ENCODE results near the gene ANKAR.
"Not testable (repeated sequence)": the region's sequence is repeated elsewhere in the genome, so short reads cannot be mapped to it uniquely, and the experiment has no call there.

The ANKAR gene

GRCh38 chr2:189661148-189661956 is 13.1 kb upstream of the ANKAR start, which contains the start of gene ASNSD1:
ASNSD1 (plus strand) TSS chr2:189661459; CDS start chr2:189666133, 4,674 bp downstream.
- no peak within 1 kb of the TSS for H3K4me3 Mint-ChIP-seq
- TF ChIP-seq CTCF (IDR thresholded peaks at IDR 0.05; ENCODE audit: unreplicated experiment in 3 of 3), result peak; percentile 90 to 99 (median 92)
- H3K4me1 Mint-ChIP-seq, result peaks cover 12% of the 10 kb centered on the region
- no peak within 1 kb of the TSS for H3K27ac Mint-ChIP-seq
- no peaks in the 10 kb centered on the region for H3K27me3 Mint-ChIP-seq (ENCODE audit: low read depth)
- H3K9me3 Mint-ChIP-seq, result no peaks in the 10 kb centered on the region
- H3K36me3 Mint-ChIP-seq (ENCODE audit: low read depth), result peaks cover 6% of the 10 kb centered on the region

- no peak overlapping the region for H3K27ac Mint-ChIP-seq
- peaks cover 12% of the 10 kb centered on the region for H3K4me1 Mint-ChIP-seq
- H3K27me3 Mint-ChIP-seq (ENCODE audit: low read depth), result no peaks in the 10 kb centered on the region
- no peak for TF ChIP-seq CTCF (IDR thresholded peaks at IDR 0.05; ENCODE audit: unreplicated experiment in 3 of 3)
- H3K36me3 Mint-ChIP-seq (ENCODE audit: low read depth), result peaks cover 10% of the 10 kb centered on the region
- no peaks in the 10 kb centered on the region for H3K9me3 Mint-ChIP-seq
- no peak overlapping the region for H3K4me3 Mint-ChIP-seq
These were observed 12.5 kb upstream of the ANKAR start for GRCh38 chr2:189661957-189662321.

GRCh38 chr2:189662669-189663226 is 11.7 kb upstream of the ANKAR start:
- H3K4me3 Mint-ChIP-seq, result no peak overlapping the region
- H3K27me3 Mint-ChIP-seq (ENCODE audit: low read depth), result no peaks in the 10 kb centered on the region
- H3K9me3 Mint-ChIP-seq, result no peaks in the 10 kb centered on the region
- H3K36me3 Mint-ChIP-seq (ENCODE audit: low read depth), result peaks cover 18% of the 10 kb centered on the region
- H3K4me1 Mint-ChIP-seq, result peaks cover 12% of the 10 kb centered on the region
- TF ChIP-seq CTCF (IDR thresholded peaks at IDR 0.05; ENCODE audit: unreplicated experiment in 3 of 3), result no peak
- no peak overlapping the region for H3K27ac Mint-ChIP-seq

- Mint-ChIP-seq H3K36me3 (ENCODE audit: low read depth) (peaks cover 22% of the 10 kb centered on the region), H3K4me3 (peak overlapping the region; percentile 70 to 85 (median 81)), H3K4me1 (peaks cover 12% of the 10 kb centered on the region), H3K27ac (peak overlapping the region in 2 of 3 experiments; percentile 13 to 24)
- H3K9me3 Mint-ChIP-seq; H3K27me3 Mint-ChIP-seq (ENCODE audit: low read depth): not testable (repeated sequence)
These were observed 11.2 kb upstream of the ANKAR start for GRCh38 chr2:189663319-189663718.

- no peak for TF ChIP-seq CTCF (IDR thresholded peaks at IDR 0.05; ENCODE audit: unreplicated experiment in 3 of 3)
- H3K4me1 Mint-ChIP-seq, result peaks cover 14% of the 10 kb centered on the region
- no peak overlapping the region for H3K4me3 Mint-ChIP-seq
- H3K36me3 Mint-ChIP-seq (ENCODE audit: low read depth), result peaks cover 47% of the 10 kb centered on the region
- H3K27ac Mint-ChIP-seq, result no peak overlapping the region
- no peaks in the 10 kb centered on the region for H3K9me3 Mint-ChIP-seq
- no peaks in the 10 kb centered on the region for H3K27me3 Mint-ChIP-seq (ENCODE audit: low read depth)
These were observed 4.6 kb upstream of the ANKAR start for GRCh38 chr2:189669913-189670312.

- Mint-ChIP-seq H3K4me3 (peak overlapping the region; percentile 71 to 91 (median 78)), H3K4me1 (peaks cover 16% of the 10 kb centered on the region), H3K36me3 (ENCODE audit: low read depth) (peaks cover 46% of the 10 kb centered on the region), H3K27me3 (ENCODE audit: low read depth) (no peaks in the 10 kb centered on the region), H3K27ac (peak overlapping the region in 2 of 3 experiments; percentile 20 to 99), H3K9me3 (peaks cover 11% of the 10 kb centered on the region)
- TF ChIP-seq CTCF (IDR thresholded peaks at IDR 0.05; ENCODE audit: unreplicated experiment in 3 of 3), result no peak
These were observed 653 bp upstream of the ANKAR start for GRCh38 chr2:189673661-189674373.
